Ishikawa (cell line): ENCODE measurements around the gene HCAR2.

Experiments used
- CEBPB ChIP-seq: IDR thresholded peaks from 2 replicates; pipeline ENCODE4 v1.6.1; 2012
- CREB1 ChIP-seq: IDR thresholded peaks from 2 replicates; pipeline ENCODE4 v1.6.1; 2012; ENCODE audit warnings: low read depth
- EGR1 ChIP-seq: IDR thresholded peaks from 2 replicates; pipeline ENCODE4 v1.6.1; 2012
- EP300 ChIP-seq: IDR thresholded peaks from 2 replicates; pipeline ENCODE4 v1.6.1; 2012; ENCODE audit warnings: borderline replicate concordance
- FOXM1 ChIP-seq: IDR thresholded peaks from 2 replicates; pipeline ENCODE4 v1.6.1; 2012; ENCODE audit warnings: low read depth, borderline replicate concordance
- NFIC ChIP-seq: IDR thresholded peaks from 2 replicates; pipeline ENCODE4 v1.6.1; 2012
- RAD21 ChIP-seq: IDR thresholded peaks from 2 replicates; pipeline ENCODE4 v1.6.1; 2012; ENCODE audit warnings: low read depth
- REST ChIP-seq: IDR thresholded peaks from 2 replicates; pipeline ENCODE4 v1.6.1; 2012; ENCODE audit warnings: low read depth, mild to moderate bottlenecking
- TAF1 ChIP-seq: IDR thresholded peaks from 2 replicates; pipeline ENCODE4 v1.6.1; 2012; ENCODE audit warnings: low read depth, mild to moderate bottlenecking
- TCF12 ChIP-seq: IDR thresholded peaks from 2 replicates; pipeline ENCODE4 v1.6.1; 2012; ENCODE audit warnings: low read depth
- TEAD4 ChIP-seq: IDR thresholded peaks from 2 replicates; pipeline ENCODE4 v1.6.1; 2012
- USF1 ChIP-seq: IDR thresholded peaks from 2 replicates; pipeline ENCODE4 v1.6.1; 2012
- YY1 ChIP-seq: IDR thresholded peaks from 2 replicates; pipeline ENCODE4 v1.6.1; 2012; ENCODE audit warnings: low read depth
- ZBTB7A ChIP-seq: IDR thresholded peaks from 2 replicates; pipeline ENCODE4 v1.6.1; 2012; ENCODE audit warnings: low read depth
- TF ChIP-seq, protein P1 (sequence below): IDR thresholded peaks from 2 replicates; pipeline ENCODE4 v1.6.1; 2012

Gene HCAR2

GRCh38 chr12:122686538-122686937, 16.6 kb downstream of the HCAR2 start:
- no peak for TF ChIP-seq TCF12
- no peak for TF ChIP-seq EP300
- TF ChIP-seq, protein P1, sequence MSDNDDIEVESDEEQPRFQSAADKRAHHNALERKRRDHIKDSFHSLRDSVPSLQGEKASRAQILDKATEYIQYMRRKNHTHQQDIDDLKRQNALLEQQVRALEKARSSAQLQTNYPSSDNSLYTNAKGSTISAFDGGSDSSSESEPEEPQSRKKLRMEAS, result no peak

- TF ChIP-seq TCF12 (no peak), CREB1 (no peak), REST (no peak), FOXM1 (no peak), NFIC (no peak), EGR1 (no peak), TAF1 (no peak), USF1 (no peak), RAD21 (no peak), ZBTB7A (no peak), EP300 (no peak)
- TF ChIP-seq, protein P1, result no peak
Observed at GRCh38 chr12:122684297-122684813, 18.8 kb downstream of the HCAR2 start.

DNA sequence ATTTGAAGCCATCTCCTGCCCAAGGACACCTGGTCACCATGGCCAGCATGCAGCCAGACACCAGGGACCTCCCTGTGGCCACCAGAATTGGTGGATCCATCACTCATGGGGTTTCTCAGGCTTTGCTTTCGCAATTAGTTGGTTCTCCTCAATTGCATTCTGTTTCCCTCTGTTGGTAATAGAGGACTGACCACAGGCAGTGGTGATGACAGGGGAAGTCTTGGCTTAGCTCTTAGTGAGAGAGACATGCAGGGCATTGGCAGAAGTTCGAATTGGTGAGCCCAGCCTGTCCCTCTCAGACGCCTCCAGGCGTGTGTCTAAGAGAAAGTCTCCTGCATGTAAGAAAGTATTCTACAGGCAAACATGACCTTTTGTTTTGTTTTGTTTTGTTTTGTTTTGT, 21.3 kb downstream of the HCAR2 start:
- TF ChIP-seq REST (no peak), ZBTB7A (no peak), TEAD4 (no peak), TAF1 (no peak), CEBPB (no peak), YY1 (no peak), CREB1 (no peak), EGR1 (no peak), USF1 (no peak), EP300 (no peak), FOXM1 (no peak), TCF12 (no peak), RAD21 (no peak), NFIC (no peak)
- TF ChIP-seq, protein P1, result no peak

DNA sequence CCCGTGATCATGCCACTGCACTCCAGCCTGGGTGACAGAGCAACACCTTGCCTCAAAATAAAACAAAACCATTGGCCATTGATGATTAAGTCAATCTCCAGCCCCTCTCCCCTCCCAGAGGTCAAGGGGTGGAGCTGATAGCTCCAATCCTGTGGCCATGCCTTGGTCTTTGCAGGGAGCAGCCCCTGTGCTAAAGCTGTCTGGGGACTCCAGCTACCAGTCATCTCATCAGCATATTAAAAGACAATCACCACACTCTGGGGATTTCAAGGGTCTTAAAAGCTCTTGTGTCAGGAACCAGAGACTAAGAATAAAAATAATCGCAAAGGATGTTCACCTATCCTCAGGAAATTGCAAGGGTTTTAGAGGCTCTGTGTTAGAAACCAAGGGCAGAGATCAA, 30.6 kb downstream of the HCAR2 start:
- TF ChIP-seq REST (no peak), ZBTB7A (no peak), TAF1 (no peak), EP300 (no peak), EGR1 (no peak), CREB1 (no peak), TCF12 (no peak), NFIC (no peak), FOXM1 (no peak), RAD21 (no peak), CEBPB (no peak), USF1 (no peak), TEAD4 (no peak), YY1 (no peak)
- TF ChIP-seq, protein P1, result no peak
